ENCODE data around the gene KCNJ9. TPM values are rescaled to one million over a fixed set of nuclear protein-coding genes. Genes with fewer than 3 reads are reported as not detected.

KCNJ9 gene
- total RNA-seq, 2 donors from 2014 or later = 0.95 TPM; not detected in 1

Other genes with a start within 250 kb of the KCNJ9 start
- gene VSIG8, start 218.9 kb upstream of the KCNJ9 start, total RNA-seq = not detected
- 1 to 10 TPM in 1 of 2 donors, under 1 TPM in 1; 0.95 to 2.1 TPM for gene CFAP45, start 181.4 kb upstream of the KCNJ9 start, total RNA-seq
- 100 to 1,000 TPM; 298 to 352 TPM for gene TAGLN2, start 156.0 kb upstream of the KCNJ9 start, total RNA-seq
- gene IGSF9, start 135.9 kb upstream of the KCNJ9 start, total RNA-seq = under 1 TPM in 1 of 2 donors, not detected in 1; 0.99 TPM
- gene SLAMF9, start 127.3 kb upstream of the KCNJ9 start, total RNA-seq = not detected
- gene PIGM, start 49.5 kb upstream of the KCNJ9 start, total RNA-seq = 1 to 10 TPM; 5.0 to 6.8 TPM
- gene KCNJ10, start 11.4 kb upstream of the KCNJ9 start, total RNA-seq = not detected
- gene IGSF8, start 17.1 kb downstream of the KCNJ9 start, total RNA-seq = 10 to 100 TPM; 29.6 to 40.8 TPM
- 100 to 1,000 TPM in 1 of 2 donors, 10 to 100 TPM in 1; 86.0 to 146 TPM for gene ATP1A2, start 34.2 kb downstream of the KCNJ9 start, total RNA-seq
- 1 to 10 TPM in 1 of 2 donors, under 1 TPM in 1; 0.68 to 1.1 TPM for gene ATP1A4, start 70.1 kb downstream of the KCNJ9 start, total RNA-seq
- 10 to 100 TPM in 1 of 2 donors, 1 to 10 TPM in 1; 6.0 to 10.7 TPM for gene CASQ1, start 109.0 kb downstream of the KCNJ9 start, total RNA-seq
- gene PEA15, start 123.8 kb downstream of the KCNJ9 start, total RNA-seq = 100 to 1,000 TPM; 131 to 194 TPM
- gene DCAF8, start 181.0 kb downstream of the KCNJ9 start, total RNA-seq = 100 to 1,000 TPM; 124 to 167 TPM
- gene PEX19, start 203.6 kb downstream of the KCNJ9 start, total RNA-seq = 10 to 100 TPM; 42.8 to 45.4 TPM

All from thoracic aorta (tissue), 2 donors.